Measurements from ENCODE around the gene SF3B1.
"Not testable (repeated sequence)": the region's sequence is repeated elsewhere in the genome, so short reads cannot be mapped to it uniquely, and the experiment has no call there.

GRCh38 chr2:197484248-197484647 lies 49.4 kb upstream of the SF3B1 start:
- TF ChIP-seq POLR2AphosphoS5 (IDR thresholded peaks at IDR 0.05; ENCODE audit: borderline replicate concordance, low read depth, low read length); EZH2 (IDR thresholded peaks at IDR 0.05): not testable (repeated sequence)

All from SK-N-MC (cell line).